ENCODE results near the gene RECK. TPM values are rescaled to one million over a fixed set of nuclear protein-coding genes. Genes with fewer than 3 reads are reported as not detected.
"Not testable (repeated sequence)": the region's sequence is repeated elsewhere in the genome, so short reads cannot be mapped to it uniquely, and the experiment has no call there.

The RECK gene
- total RNA-seq, 1 donor from 2014 or later = 5.8 TPM

DNA sequence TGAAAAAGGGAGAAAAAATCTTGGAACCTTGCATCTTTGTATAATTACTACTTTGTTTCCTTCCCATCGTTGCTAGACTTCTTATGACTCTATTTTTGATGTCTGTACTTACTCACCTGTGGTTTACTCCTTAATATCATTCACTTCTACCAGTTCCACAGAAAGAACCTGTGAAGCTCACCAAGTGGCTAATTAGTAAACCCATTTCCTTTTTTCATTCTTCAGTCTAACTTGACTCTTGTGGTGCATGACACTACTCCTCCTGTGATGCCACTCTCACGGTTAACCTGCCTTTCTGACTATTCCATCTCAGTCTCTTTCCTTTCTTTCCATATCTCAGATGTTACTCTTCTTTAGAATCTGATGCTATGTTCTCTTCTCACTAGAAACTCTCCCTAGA, 14.6 kb downstream of the RECK start:
- no peak for DNase-seq (ENCODE audit: low spot score)
- intact Hi-C loops (cut with DNase I) = no loop called here

GRCh38 chr9:36053971-36054370, 17.3 kb downstream of the RECK start:
- DNase-seq (ENCODE audit: low spot score) = no peak
- intact Hi-C loops (cut with DNase I) = no loop called here

DNA sequence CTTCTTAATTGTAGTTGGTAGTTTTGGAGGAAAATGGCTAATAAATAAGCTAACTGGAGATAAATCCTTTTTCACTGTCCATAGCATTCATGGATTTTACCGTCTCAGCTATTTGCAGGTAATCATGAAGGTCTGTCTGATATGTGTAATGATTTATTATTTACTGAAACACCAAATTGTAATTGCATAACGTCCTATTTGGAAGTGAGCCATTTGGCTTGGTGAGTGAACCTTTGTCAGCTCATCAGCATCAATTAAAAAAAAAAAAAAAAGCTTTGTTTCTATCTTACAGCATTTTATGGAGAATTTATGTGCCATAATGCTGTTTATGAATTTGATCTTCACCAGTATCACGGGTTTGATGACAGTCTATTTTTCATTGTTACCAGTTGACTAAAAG, 20.2 kb downstream of the RECK start:
- no peak for DNase-seq (ENCODE audit: low spot score)
- intact Hi-C loops (cut with DNase I) = no loop called here

- no peak for DNase-seq (ENCODE audit: low spot score)
- intact Hi-C loops (cut with DNase I) = no loop called here
Measured at GRCh38 chr9:36063804-36064447, 27.2 kb downstream of the RECK start.

DNA sequence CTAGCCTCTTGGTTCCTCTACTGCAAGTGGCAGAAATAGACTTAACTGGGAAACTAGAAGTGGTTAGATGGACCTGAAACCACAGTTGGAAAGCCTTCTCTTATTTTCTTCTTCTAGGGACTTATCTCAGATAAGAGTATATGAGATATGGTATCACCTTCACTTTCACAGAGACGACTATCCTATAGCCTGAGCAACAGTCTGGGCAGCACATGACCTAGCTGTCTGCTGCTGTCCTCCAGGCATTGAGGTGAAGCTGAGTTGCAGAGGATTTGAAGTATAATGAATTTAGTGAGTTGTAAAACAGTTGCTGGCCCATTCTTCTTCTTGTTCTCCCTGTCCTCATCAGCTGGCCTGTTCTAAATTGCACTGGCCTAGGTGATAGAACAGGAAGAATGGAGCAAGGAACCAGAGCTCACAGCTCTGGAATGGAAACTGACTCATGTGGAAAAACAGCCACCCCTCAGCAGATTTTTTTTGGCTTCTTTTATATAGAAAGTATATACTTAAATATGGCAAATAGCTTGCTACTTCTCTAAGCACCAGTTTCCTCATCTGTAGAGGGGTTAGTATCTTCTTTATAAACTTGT, 27.8 kb downstream of the RECK start:
- intact Hi-C loops (cut with DNase I) = no loop called here
- DNase-seq (ENCODE audit: low spot score) = no peak

- no peak for DNase-seq (ENCODE audit: low spot score)
- intact Hi-C loops (cut with DNase I) = no loop called here
Measured at GRCh38 chr9:36074055-36074454, 37.3 kb downstream of the RECK start.

DNA sequence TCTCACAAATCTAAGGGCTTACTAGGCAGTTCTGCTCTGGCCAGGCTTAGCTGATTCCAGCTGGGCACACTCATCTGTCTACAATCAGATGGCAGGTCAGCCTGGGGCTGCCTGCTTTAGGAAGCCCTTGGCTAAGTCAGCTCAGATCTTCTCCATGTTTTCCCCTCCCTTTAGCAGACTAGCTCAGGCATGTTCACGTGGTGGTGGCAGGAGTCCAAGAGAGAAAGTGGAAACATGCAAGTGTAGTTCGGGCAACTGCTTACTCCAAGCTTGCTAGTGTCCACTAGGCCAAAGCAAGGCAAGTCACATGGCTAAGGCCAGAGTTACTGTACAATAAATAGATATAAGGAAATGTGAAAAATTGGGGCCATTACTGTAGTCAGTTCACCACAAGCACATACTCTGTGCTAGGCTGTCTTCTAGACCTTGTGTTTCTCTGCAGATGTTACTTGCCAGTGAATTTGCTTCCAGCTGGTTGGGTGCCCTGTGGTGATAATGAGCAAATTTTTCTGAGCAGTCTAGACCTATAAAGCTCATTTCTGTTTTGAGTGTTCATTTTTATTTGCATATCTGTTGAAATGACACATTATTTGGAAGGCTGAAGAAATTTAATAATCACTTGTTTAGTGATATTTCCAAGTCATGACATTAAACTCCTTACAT, 38.3 kb downstream of the RECK start:
- DNase-seq (ENCODE audit: low spot score) = peak; percentile 90
- intact Hi-C loops (cut with DNase I) = no loop called here

DNA sequence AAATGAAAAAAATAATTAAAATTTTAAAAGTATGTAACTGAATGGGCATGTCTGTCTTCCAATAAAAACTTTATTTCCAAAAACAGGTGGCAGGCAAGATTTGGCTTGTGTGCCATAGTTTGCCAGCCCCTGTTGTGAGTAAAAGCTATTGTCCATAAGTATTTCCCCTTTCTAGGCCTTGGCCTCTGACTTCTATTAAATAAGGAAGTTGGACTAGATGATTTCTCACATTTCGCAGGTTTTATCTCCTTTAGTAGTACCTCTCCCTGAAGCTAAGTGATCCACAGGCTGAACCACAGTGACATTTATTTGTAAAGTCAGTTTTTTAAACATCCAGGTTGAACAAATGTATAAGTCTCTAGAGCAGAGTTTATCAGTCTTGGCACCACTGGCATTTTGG, 41.3 kb downstream of the RECK start:
- intact Hi-C loops (cut with DNase I) = no loop called here
- DNase-seq (ENCODE audit: low spot score) = no peak

DNA sequence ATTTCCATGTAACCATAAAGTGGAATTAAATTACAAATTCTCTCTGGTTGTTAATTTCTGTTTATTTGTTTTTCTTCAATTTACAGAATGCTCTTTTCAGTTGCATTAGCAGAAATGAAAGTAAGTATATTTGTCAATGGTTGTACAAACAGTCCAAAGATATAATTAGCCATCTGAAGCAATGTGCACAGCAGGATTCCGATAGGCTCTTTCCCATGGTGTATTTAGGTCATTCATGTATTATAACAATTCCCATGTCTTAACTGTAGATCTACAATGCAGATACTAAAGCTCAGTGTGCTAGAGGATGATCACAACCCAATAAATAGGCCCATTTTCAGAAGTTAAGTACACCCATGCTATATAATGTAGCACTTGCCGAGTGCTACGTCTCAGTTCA, 43.8 kb downstream of the RECK start:
- no peak for DNase-seq (ENCODE audit: low spot score)
- intact Hi-C loops (cut with DNase I) = no loop called here

DNA sequence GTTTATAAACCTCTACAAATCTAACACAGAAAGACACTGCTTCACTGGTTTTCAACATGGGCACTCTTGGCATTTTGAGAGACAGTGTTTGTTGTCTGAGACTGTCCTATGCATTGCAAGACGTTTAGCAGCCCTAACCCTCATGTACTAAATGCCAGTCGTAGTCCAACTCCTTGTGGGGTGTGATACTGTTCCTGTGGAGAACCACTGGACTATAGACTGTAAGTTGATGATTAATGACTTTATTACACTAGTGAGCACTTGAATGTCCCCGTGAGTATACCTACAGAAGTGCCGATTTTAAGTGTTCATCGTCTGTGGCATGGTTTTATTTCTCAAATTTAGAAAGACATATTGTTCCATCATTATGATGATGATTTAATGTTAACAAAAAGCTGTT, 46.2 kb downstream of the RECK start:
- no peak for DNase-seq (ENCODE audit: low spot score)
- intact Hi-C loops (cut with DNase I) = no loop called here

GRCh38 chr9:36086442-36086841, 49.7 kb downstream of the RECK start:
- intact Hi-C loops (cut with DNase I) = no loop called here
- DNase-seq (ENCODE audit: low spot score) = no peak

- intact Hi-C loops (cut with DNase I) = not testable (repeated sequence)
Measured at GRCh38 chr9:36087054-36087453, 50.3 kb downstream of the RECK start.

GRCh38 chr9:36088020-36088419, 51.3 kb downstream of the RECK start:
- intact Hi-C loops (cut with DNase I) = no loop called here

More at GRCh38 chr9:36087054-36087453, 50.3 kb downstream of the RECK start:
- DNase-seq (ENCODE audit: low spot score) = not testable (repeated sequence)

GRCh38 chr9:36091026-36091953, 54.6 kb downstream of the RECK start:
- intact Hi-C loops (cut with DNase I) = no loop called here
- DNase-seq (ENCODE audit: low spot score) = no peak

More at GRCh38 chr9:36088020-36088419, 51.3 kb downstream of the RECK start:
- DNase-seq (ENCODE audit: low spot score) = no peak

- DNase-seq (ENCODE audit: low spot score) = no peak
- intact Hi-C loops (cut with DNase I) = no loop called here
Measured at GRCh38 chr9:36092014-36092413, 55.3 kb downstream of the RECK start.

DNA sequence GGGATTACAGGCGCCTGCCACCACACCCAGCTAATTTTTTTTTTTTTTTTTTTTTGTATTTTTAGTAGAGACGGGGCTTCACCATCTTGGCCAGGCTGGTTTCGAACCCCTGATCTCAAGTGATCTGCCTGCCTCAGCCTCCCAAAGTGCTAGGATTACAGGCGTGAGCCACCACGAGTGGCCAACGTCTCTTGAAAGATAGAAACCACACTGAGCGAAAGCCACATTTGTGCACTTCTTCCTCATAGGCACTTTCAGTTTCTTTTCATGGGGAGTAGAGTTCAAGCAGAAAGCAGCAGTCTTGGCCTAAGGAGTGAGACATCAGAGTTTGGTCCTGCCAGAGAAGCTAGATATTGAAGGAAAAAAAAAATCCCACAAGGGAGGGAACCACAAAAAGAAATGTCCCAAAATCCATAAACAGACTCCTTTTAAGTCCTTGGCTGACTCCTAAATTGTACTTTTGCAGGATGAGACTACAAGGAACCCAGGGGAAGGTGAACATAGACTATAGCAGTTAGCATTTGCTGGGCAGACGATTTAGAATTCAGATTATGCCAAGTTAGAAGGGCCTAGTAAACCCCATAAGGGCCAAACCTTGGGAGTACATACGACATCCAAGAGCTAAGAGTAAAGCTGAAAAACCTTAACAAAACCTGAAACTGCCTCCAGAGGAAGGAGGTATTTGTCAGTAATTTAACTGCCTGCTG, 55.9 kb downstream of the RECK start:
- intact Hi-C loops (cut with DNase I) = no loop called here
- no peak for DNase-seq (ENCODE audit: low spot score)

GRCh38 chr9:36093384-36093783, 56.7 kb downstream of the RECK start:
- intact Hi-C loops (cut with DNase I) = no loop called here
- no peak for DNase-seq (ENCODE audit: low spot score)

DNA sequence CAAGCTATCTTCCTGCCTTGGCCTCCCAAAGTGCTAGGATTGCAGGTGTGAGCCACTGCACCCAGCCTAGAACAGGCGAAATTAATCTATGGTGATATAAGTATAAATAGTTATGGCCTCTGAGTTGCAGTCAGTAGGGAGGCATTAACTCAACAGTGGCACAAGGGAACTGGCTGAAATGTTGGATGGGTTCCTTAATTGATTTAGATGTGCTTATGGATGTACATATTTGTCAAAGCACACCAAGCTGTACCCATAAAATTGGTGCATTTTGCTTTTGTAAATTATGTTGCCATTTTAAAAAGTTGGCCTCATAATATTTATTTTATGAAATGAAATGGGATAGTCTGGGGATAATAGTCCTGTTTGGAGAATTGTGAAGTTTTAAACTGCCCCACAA, 63.0 kb downstream of the RECK start:
- intact Hi-C loops (cut with DNase I) = no loop called here
- DNase-seq (ENCODE audit: low spot score) = no peak

DNA sequence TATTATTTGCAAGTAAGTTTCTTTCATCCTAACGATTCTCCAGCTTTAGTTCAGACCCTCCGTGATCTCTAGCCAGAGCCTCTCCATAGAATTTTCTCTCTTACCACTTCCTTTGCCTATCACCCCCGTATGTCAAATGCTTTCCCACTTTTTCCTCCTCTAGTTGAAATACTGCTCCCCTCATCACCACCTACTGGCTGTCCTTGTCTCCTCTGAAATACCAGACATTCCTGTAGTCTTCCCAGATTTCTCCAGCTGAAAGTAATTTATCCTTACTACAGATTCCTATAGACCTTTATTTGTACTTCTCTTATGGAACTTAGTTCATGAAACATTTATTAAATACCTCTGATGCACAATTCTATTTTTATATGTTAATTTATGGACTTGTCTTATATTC, 63.8 kb downstream of the RECK start:
- intact Hi-C loops (cut with DNase I) = no loop called here
- no peak for DNase-seq (ENCODE audit: low spot score)
